Measurements from ENCODE around the gene HNRNPA3. TPM values are rescaled to one million over a fixed set of nuclear protein-coding genes. Genes with fewer than 3 reads are reported as not detected.
"Not testable (repeated sequence)": the region's sequence is repeated elsewhere in the genome, so short reads cannot be mapped to it uniquely, and the experiment has no call there.

The HNRNPA3 gene
- total RNA-seq, 1 donor from 2014 or later: 107 TPM

DNA sequence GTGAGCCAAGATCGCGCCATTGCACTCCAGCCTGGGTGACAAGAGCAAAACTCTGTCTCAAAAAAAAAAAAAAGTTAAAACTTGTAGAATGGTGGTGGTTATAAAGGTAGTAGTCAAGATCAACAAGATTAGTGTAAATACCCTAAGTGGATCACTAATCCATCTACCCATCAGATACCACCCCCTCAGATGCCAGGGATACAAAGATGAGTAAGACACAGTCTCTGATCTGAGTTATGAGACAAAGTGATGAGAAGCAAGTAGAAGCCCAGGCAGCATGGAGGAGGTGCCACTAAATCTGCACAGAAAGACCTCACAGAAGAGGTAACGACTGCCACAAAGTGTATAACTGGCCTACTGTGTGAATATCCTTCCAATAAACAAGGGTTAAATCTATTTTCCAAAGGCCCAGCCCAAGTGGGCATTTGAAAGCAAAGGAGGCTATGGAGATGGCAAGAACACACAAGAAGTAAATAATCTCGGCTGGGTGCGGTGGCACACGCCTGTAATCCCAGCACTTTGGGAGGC is 31.7 kb downstream of the HNRNPA3 start:
- H3K27ac ChIP-seq: no peak overlapping the region
- peaks cover 6% of the 10 kb centered on the region for H3K9me3 Mint-ChIP-seq
- no peak overlapping the region for H3K4me3 ChIP-seq
- no peak for DNase-seq (ENCODE audit: low spot score)
- H3K4me3 Mint-ChIP-seq: no peak overlapping the region
- H4K20me1 ChIP-seq (ENCODE audit: low read depth): peaks cover 8% of the 10 kb centered on the region
- H3F3A ChIP-seq (ENCODE audit: low read depth): peaks cover 2% of the 10 kb centered on the region
- H3K27ac Mint-ChIP-seq: no peak overlapping the region
- H3K4me2 ChIP-seq: no peak overlapping the region
- no peaks in the 10 kb centered on the region for H3K36me3 ChIP-seq
- TF ChIP-seq, protein P1, sequence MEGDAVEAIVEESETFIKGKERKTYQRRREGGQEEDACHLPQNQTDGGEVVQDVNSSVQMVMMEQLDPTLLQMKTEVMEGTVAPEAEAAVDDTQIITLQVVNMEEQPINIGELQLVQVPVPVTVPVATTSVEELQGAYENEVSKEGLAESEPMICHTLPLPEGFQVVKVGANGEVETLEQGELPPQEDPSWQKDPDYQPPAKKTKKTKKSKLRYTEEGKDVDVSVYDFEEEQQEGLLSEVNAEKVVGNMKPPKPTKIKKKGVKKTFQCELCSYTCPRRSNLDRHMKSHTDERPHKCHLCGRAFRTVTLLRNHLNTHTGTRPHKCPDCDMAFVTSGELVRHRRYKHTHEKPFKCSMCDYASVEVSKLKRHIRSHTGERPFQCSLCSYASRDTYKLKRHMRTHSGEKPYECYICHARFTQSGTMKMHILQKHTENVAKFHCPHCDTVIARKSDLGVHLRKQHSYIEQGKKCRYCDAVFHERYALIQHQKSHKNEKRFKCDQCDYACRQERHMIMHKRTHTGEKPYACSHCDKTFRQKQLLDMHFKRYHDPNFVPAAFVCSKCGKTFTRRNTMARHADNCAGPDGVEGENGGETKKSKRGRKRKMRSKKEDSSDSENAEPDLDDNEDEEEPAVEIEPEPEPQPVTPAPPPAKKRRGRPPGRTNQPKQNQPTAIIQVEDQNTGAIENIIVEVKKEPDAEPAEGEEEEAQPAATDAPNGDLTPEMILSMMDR (IDR thresholded peaks at IDR 0.05): no peak
- peaks cover 5% of the 10 kb centered on the region for H3K36me3 Mint-ChIP-seq
- H3K4me1 ChIP-seq: peaks cover 12% of the 10 kb centered on the region
- no peak overlapping the region for H2AFZ ChIP-seq (replicated peaks)
- H3K9ac ChIP-seq: no peak overlapping the region
- H3K27me3 ChIP-seq: no peaks in the 10 kb centered on the region
- H3K79me2 ChIP-seq (ENCODE audit: low read depth): peaks cover 91% of the 10 kb centered on the region
- no peaks in the 10 kb centered on the region for H3K27me3 Mint-ChIP-seq (ENCODE audit: insufficient read depth, low read depth)
- H3K9me3 ChIP-seq (ENCODE audit: low read depth): no peaks in the 10 kb centered on the region
- peaks cover 36% of the 10 kb centered on the region for H3K4me1 Mint-ChIP-seq

DNA sequence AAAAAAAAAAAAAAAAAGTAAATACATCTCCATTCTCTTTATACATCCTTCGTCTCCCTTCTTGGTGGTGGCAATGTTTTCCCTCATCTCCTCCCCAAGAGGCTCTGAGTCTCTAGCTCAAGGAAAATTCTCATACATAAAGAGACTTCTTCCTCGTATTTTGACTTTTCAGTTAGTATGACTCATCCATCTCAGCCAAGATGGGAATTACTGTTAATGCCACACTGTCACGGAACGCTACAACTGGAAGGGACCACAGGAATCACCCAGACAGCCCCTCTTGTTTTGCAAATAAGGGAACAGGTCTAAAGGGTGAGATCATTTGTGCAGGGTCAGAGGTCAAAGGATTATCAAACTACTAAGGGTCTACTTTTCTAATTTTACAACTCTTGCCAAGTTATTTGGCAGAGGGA is 32.4 kb downstream of the HNRNPA3 start:
- Histone ChIP-seq H4K20me1 (ENCODE audit: low read depth) (peaks cover 8% of the 10 kb centered on the region), H2AFZ (replicated peaks) (no peak overlapping the region), H3K79me2 (ENCODE audit: low read depth) (peaks cover 91% of the 10 kb centered on the region), H3K4me3 (no peak overlapping the region), H3K4me1 (peaks cover 12% of the 10 kb centered on the region), H3K4me2 (no peak overlapping the region), H3K9me3 (ENCODE audit: low read depth) (no peaks in the 10 kb centered on the region), H3K9ac (no peak overlapping the region), H3K27ac (no peak overlapping the region), H3F3A (ENCODE audit: low read depth) (peaks cover 2% of the 10 kb centered on the region), H3K36me3 (no peaks in the 10 kb centered on the region), H3K27me3 (no peaks in the 10 kb centered on the region)
- no peak for DNase-seq (ENCODE audit: low spot score)
- Mint-ChIP-seq H3K27me3 (ENCODE audit: insufficient read depth, low read depth) (no peaks in the 10 kb centered on the region), H3K9me3 (peaks cover 6% of the 10 kb centered on the region), H3K36me3 (peaks cover 5% of the 10 kb centered on the region), H3K4me1 (peaks cover 34% of the 10 kb centered on the region), H3K27ac (peak overlapping the region; percentile 16), H3K4me3 (no peak overlapping the region)
- no peak for TF ChIP-seq EZH2phosphoT487 (IDR thresholded peaks at IDR 0.05)
- no peak for TF ChIP-seq EZH2 (IDR thresholded peaks at IDR 0.05)
- TF ChIP-seq, protein P1 (IDR thresholded peaks at IDR 0.05): no peak

DNA sequence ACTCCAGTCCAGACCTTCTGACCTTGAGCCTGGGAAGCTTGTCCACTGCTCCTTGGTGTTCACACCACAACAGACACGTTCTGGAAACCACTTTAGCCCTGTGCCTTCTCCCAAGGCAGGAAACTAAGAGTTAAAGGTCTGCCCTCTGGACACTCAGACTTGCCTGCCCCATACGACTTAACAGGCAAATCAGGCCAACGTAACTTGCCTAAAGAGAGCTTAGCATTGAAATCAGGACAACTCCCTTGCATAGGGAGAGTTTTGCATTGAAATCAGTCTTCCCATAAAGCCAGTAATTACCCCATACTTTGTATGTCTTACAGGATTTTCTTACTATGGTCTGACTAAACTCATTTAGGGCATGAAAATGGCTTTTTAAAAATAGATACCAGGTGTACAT is 33.4 kb downstream of the HNRNPA3 start:
- Histone ChIP-seq H3K9me3 (ENCODE audit: low read depth) (no peaks in the 10 kb centered on the region), H3K9ac (no peak overlapping the region), H3K4me1 (peaks cover 12% of the 10 kb centered on the region), H3K27me3 (no peaks in the 10 kb centered on the region), H3K79me2 (ENCODE audit: low read depth) (peaks cover 91% of the 10 kb centered on the region), H3K4me3 (no peak overlapping the region), H3K36me3 (no peaks in the 10 kb centered on the region), H3K4me2 (no peak overlapping the region), H2AFZ (replicated peaks) (no peak overlapping the region), H3F3A (ENCODE audit: low read depth) (peaks cover 2% of the 10 kb centered on the region), H4K20me1 (ENCODE audit: low read depth) (peaks cover 8% of the 10 kb centered on the region), H3K27ac (no peak overlapping the region)
- DNase-seq (ENCODE audit: low spot score): peak; percentile 17
- Mint-ChIP-seq H3K4me1 (peaks cover 30% of the 10 kb centered on the region), H3K27me3 (ENCODE audit: insufficient read depth, low read depth) (peaks cover under 1% of the 10 kb centered on the region), H3K27ac (no peak overlapping the region), H3K36me3 (peaks cover 5% of the 10 kb centered on the region), H3K4me3 (no peak overlapping the region), H3K9me3 (peaks cover 6% of the 10 kb centered on the region)
- TF ChIP-seq, protein P1 (IDR thresholded peaks at IDR 0.05): no peak
- TF ChIP-seq EZH2 (IDR thresholded peaks at IDR 0.05): no peak
- no peak for TF ChIP-seq EZH2phosphoT487 (IDR thresholded peaks at IDR 0.05)

DNA sequence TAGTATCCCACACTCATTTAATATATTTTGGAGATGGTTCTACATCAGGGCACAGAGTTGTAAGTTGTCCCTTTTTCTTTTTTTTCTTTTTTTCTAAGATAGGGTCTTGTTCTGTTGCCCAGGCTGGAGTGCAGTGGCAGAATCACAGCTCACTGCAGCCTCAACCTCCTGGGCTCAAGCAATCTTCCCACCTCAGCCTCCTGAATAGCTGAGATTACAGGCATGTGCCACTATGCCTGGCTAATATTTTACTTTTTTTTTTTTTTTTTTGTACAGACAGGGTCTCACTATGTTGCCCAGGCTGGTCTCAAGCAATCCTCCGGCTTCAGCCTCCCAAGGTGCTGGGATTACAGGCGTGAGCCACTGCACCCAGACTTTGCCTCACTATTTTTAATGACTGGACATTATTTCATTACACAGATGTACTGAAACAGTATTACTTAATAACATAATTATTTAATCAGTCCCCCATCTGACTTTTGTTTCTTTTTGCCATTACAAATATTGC is 34.0 kb downstream of the HNRNPA3 start:
- not testable (repeated sequence) for H3K27me3 Mint-ChIP-seq (ENCODE audit: insufficient read depth, low read depth); H3K4me2 ChIP-seq
- H3K79me2 ChIP-seq (ENCODE audit: low read depth): peaks cover 91% of the 10 kb centered on the region

More for the DNA sequence above, 34.0 kb downstream of the HNRNPA3 start:
- H2AFZ ChIP-seq (replicated peaks); H3K27ac ChIP-seq; H3K4me3 ChIP-seq; H4K20me1 ChIP-seq (ENCODE audit: low read depth); H3K9me3 Mint-ChIP-seq; H3K9me3 ChIP-seq (ENCODE audit: low read depth); H3K27me3 ChIP-seq; H3K36me3 ChIP-seq; H3K4me3 Mint-ChIP-seq; DNase-seq (ENCODE audit: low spot score); H3K9ac ChIP-seq; H3F3A ChIP-seq (ENCODE audit: low read depth); H3K27ac Mint-ChIP-seq: not testable (repeated sequence)
- peaks cover 30% of the 10 kb centered on the region for H3K4me1 Mint-ChIP-seq
- H3K4me1 ChIP-seq: peaks cover 12% of the 10 kb centered on the region
- peaks cover 11% of the 10 kb centered on the region for H3K36me3 Mint-ChIP-seq
